Measurements from ENCODE around the gene PCBP4. TPM values are rescaled to one million over a fixed set of nuclear protein-coding genes. Genes with fewer than 3 reads are reported as not detected.

Gene PCBP4
- total RNA-seq, 1 donor from 2014 or later, result 47.5 TPM

GRCh38 chr3:51966922-51967383, 301 bp downstream of the PCBP4 start:
- TF ChIP-seq CTCF (IDR thresholded peaks at IDR 0.05), result no peak
- H3K4me1 Mint-ChIP-seq (ENCODE audit: unreplicated experiment), result peaks cover 30% of the 10 kb centered on the region
- peak overlapping the region; percentile 78 for H3K4me3 Mint-ChIP-seq (ENCODE audit: unreplicated experiment)
- no peaks in the 10 kb centered on the region for H3K36me3 Mint-ChIP-seq (ENCODE audit: unreplicated experiment)
- no peaks in the 10 kb centered on the region for H3K27me3 Mint-ChIP-seq (ENCODE audit: unreplicated experiment)
- no peak for DNase-seq (ENCODE audit: extremely low spot score, unreplicated experiment)
- peak overlapping the region; percentile 63 for H3K27ac Mint-ChIP-seq (ENCODE audit: unreplicated experiment)
- no peaks in the 10 kb centered on the region for H3K9me3 Mint-ChIP-seq (ENCODE audit: unreplicated experiment)

DNA sequence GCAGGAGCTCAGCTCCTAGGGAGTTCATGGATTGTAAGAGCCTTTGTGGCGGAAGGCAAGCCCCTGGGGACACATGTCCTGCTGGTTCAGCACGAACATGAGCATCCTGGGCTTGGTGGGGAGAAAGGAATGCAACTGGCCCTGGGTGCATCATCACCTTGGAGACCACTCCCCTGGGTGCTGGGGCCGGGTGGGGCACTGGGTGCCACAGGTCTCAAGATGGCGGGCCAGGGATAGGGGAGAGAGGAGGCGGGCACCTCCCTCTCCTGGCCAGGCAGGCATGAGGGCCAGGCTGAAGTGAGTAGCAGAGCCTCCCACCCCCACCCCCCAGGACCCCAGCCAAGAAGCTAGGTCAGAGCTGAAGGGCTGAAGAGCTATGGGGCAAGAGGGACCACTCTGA, 768 bp downstream of the PCBP4 start:
- Mint-ChIP-seq H3K27ac (ENCODE audit: unreplicated experiment) (peak overlapping the region; percentile 63), H3K4me3 (ENCODE audit: unreplicated experiment) (peak overlapping the region; percentile 78), H3K36me3 (ENCODE audit: unreplicated experiment) (no peaks in the 10 kb centered on the region), H3K4me1 (ENCODE audit: unreplicated experiment) (peaks cover 30% of the 10 kb centered on the region), H3K9me3 (ENCODE audit: unreplicated experiment) (no peaks in the 10 kb centered on the region), H3K27me3 (ENCODE audit: unreplicated experiment) (no peaks in the 10 kb centered on the region)
- no peak for DNase-seq (ENCODE audit: extremely low spot score, unreplicated experiment)
- no peak for TF ChIP-seq CTCF (IDR thresholded peaks at IDR 0.05)

DNA sequence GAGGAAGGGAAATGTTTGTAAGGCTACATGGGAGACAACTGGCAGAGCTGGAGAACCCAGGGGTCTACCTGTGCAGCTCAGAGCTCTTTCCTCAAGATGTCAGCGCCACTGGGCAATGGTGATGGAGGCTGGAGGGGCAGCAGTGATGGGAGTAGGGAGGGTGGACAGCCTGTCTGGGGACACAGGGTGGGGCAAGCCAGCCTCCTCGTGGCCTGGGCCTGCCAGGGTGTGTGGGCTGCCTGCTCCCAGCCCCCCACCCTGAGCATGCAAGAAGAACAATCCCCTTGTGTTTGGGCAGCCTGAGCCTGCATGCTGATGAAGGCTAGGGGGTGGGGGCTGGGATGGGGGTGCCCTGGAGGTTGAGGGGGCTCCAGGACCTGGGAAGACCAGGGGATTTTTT, 1.2 kb downstream of the PCBP4 start:
- Mint-ChIP-seq H3K4me1 (ENCODE audit: unreplicated experiment) (peaks cover 30% of the 10 kb centered on the region), H3K27ac (ENCODE audit: unreplicated experiment) (no peak overlapping the region), H3K4me3 (ENCODE audit: unreplicated experiment) (peak overlapping the region; percentile 78), H3K36me3 (ENCODE audit: unreplicated experiment) (no peaks in the 10 kb centered on the region), H3K9me3 (ENCODE audit: unreplicated experiment) (no peaks in the 10 kb centered on the region), H3K27me3 (ENCODE audit: unreplicated experiment) (no peaks in the 10 kb centered on the region)
- no peak for DNase-seq (ENCODE audit: extremely low spot score, unreplicated experiment)
- no peak for TF ChIP-seq CTCF (IDR thresholded peaks at IDR 0.05)

DNA sequence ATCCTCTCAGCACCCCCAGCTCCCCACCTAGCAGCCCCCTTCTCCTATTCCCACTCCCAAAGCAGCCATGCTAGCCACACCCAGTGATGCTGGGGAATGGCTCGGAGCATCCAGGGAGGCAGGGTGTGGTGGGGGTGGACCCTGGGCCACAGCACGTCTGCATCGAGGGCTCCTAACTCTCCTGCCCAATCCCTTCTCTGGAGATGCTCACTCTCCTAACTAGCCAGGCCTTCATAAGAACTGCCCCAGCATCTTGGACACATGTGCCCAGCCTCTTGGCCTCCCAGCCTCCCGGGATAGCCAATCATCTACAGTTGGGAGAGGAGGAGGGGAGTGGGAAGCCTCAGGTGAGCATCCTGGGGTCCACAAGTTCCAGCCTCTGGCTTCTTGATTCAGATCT, 2.7 kb downstream of the PCBP4 start:
- no peak for DNase-seq (ENCODE audit: extremely low spot score, unreplicated experiment)
- no peak for TF ChIP-seq CTCF (IDR thresholded peaks at IDR 0.05)
- Mint-ChIP-seq H3K27ac (ENCODE audit: unreplicated experiment) (no peak overlapping the region), H3K36me3 (ENCODE audit: unreplicated experiment) (no peaks in the 10 kb centered on the region), H3K27me3 (ENCODE audit: unreplicated experiment) (no peaks in the 10 kb centered on the region), H3K9me3 (ENCODE audit: unreplicated experiment) (no peaks in the 10 kb centered on the region), H3K4me3 (ENCODE audit: unreplicated experiment) (no peak overlapping the region), H3K4me1 (ENCODE audit: unreplicated experiment) (peaks cover 30% of the 10 kb centered on the region)

GRCh38 chr3:51963951-51964451, 3.3 kb downstream of the PCBP4 start:
- no peaks in the 10 kb centered on the region for H3K36me3 Mint-ChIP-seq (ENCODE audit: unreplicated experiment)
- DNase-seq (ENCODE audit: extremely low spot score, unreplicated experiment), result no peak
- no peaks in the 10 kb centered on the region for H3K9me3 Mint-ChIP-seq (ENCODE audit: unreplicated experiment)
- H3K4me1 Mint-ChIP-seq (ENCODE audit: unreplicated experiment), result peaks cover 28% of the 10 kb centered on the region
- H3K27me3 Mint-ChIP-seq (ENCODE audit: unreplicated experiment), result no peaks in the 10 kb centered on the region
- no peak overlapping the region for H3K4me3 Mint-ChIP-seq (ENCODE audit: unreplicated experiment)
- no peak overlapping the region for H3K27ac Mint-ChIP-seq (ENCODE audit: unreplicated experiment)
- no peak for TF ChIP-seq CTCF (IDR thresholded peaks at IDR 0.05)
